Effector memory CD8-positive, alpha-beta T cell (primary cell): Measurements from ENCODE around the gene IFFO2.

Source experiments
- ATAC-seq: fragments of 150-1000 bp; cut with Tn5 transposase; replicated peaks from 2 replicates; pipeline ENCODE4 v1.10.0; 2021; ENCODE audit warnings: mild to moderate bottlenecking, moderate library complexity
- DNase-seq, 3 experiments: peaks; one replicate each; pipeline ENCODE4 v3.0.0; 2021
- H3K27ac Mint-ChIP-seq, 2 donors: one replicate each; pipeline ENCODE4 v1.8.0; 2022; ENCODE audit warnings: mild to moderate bottlenecking in 2 of 2, mixed read lengths in 2 of 2, moderate library complexity in 2 of 2
- H3K27me3 Mint-ChIP-seq, 2 donors: one replicate each; pipeline ENCODE4 v1.8.0; 2022; ENCODE audit warnings: mixed read lengths in 2 of 2
- H3K36me3 Mint-ChIP-seq: one replicate; pipeline ENCODE4 v1.8.0; 2022; ENCODE audit warnings: mild to moderate bottlenecking, moderate library complexity, mixed read lengths; ENCODE audit not compliant: insufficient read depth
- H3K4me1 Mint-ChIP-seq, 2 donors: one replicate each; pipeline ENCODE4 v1.8.0; 2022; ENCODE audit warnings: low read depth in 2 of 2, mixed read lengths in 2 of 2
- H3K4me3 Mint-ChIP-seq, 2 donors: one replicate each; pipeline ENCODE4 v1.8.0; 2022; ENCODE audit warnings: mild to moderate bottlenecking in 2 of 2, mixed read lengths in 2 of 2, moderate library complexity in 2 of 2
- H3K9me3 Mint-ChIP-seq, 2 donors: one replicate each; pipeline ENCODE4 v1.8.0; 2022; ENCODE audit warnings: mixed read lengths in 2 of 2

The IFFO2 gene

DNA sequence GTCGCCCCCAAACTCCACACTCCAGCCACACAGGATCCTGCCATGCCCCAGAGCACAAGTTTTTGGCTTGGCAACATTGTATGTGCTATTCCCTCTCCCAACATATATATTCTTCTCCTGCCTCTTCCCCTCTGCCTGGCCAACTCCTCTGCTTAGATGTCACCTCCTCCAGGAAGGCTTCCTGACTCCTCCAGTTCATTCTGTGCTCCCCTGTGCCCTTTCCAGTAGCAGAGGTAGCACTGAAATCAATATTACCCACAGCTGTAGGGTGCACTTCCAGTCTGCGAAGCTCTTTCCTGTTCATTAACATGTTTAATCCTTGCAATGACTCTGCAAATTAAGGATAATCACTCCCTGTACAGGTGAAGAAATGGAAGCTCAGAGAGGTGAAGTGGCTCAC, 75.3 kb downstream of the IFFO2 start:
- no peak overlapping the region for H3K4me3 Mint-ChIP-seq

DNA sequence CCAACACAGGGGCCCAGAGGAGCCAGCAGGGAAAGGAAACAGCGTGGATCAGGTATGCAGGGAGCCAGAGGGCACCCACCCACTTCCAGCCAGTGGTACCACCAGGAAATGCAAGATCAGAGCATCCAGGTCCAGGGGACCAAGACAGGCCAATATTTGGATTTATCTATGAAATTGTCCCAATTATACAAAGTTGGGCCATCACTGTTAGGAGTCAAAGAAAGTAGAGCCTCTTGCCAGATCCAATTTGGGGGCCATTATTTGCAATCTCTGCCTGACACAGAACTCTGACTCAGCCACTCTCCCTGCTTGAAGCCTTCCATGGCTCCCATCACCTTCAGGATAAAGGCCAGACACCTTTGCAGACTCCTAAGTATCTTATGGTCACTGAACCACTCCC, 75.9 kb downstream of the IFFO2 start:
- DNase-seq (no peak), ATAC-seq (no peak)
- Mint-ChIP-seq H3K27ac (no peak overlapping the region), H3K27me3 (no peaks in the 10 kb centered on the region), H3K4me3 (no peak overlapping the region), H3K4me1 (no peaks in the 10 kb centered on the region), H3K9me3 (no peaks in the 10 kb centered on the region), H3K36me3 (no peaks in the 10 kb centered on the region)

More for the DNA sequence above, 75.3 kb downstream of the IFFO2 start:
- Mint-ChIP-seq H3K27ac (no peak overlapping the region), H3K4me1 (no peaks in the 10 kb centered on the region), H3K36me3 (no peaks in the 10 kb centered on the region), H3K9me3 (no peaks in the 10 kb centered on the region), H3K27me3 (no peaks in the 10 kb centered on the region)
- DNase-seq (no peak), ATAC-seq (no peak)

GRCh38 chr1:18879791-18880309, 76.6 kb downstream of the IFFO2 start:
- Mint-ChIP-seq H3K4me3 (no peak overlapping the region), H3K9me3 (no peaks in the 10 kb centered on the region), H3K27me3 (no peaks in the 10 kb centered on the region), H3K36me3 (no peaks in the 10 kb centered on the region), H3K27ac (no peak overlapping the region), H3K4me1 (no peaks in the 10 kb centered on the region)
- ATAC-seq (no peak), DNase-seq (no peak)

DNA sequence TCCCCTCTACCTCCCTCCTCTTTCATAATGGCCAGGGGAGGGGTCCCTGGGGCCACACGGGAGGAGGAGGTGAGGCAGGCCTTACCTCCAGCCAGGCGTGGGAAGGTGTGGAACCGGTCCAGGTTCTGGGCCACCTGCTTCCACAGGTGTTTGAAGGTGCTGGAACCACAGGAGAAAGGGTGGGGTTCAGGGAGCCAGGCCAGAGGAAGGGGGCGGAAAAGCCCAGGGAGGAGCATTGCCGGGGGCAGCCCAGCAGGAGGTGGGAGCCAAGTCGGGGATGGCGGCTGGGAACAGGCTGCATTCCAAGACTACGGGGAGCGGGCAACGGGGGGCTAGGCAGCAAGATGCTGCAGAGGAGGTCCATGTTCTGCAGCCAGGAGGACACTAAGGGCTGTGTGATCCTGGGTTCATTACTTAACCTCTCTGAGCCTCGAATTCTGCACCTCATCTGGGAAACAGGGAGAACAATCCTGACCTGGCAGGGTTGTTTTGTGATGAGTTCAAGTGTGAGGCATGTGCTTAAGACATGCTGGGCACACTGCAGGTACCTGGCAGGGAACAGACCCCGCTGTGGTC, 77.2 kb downstream of the IFFO2 start:
- ATAC-seq (no peak), DNase-seq (no peak)
- Mint-ChIP-seq H3K27ac (no peak overlapping the region), H3K27me3 (no peaks in the 10 kb centered on the region), H3K4me1 (no peaks in the 10 kb centered on the region), H3K4me3 (no peak overlapping the region), H3K9me3 (no peaks in the 10 kb centered on the region), H3K36me3 (no peaks in the 10 kb centered on the region)

GRCh38 chr1:18878538-18879214, 77.8 kb downstream of the IFFO2 start:
- ATAC-seq (no peak), DNase-seq (no peak)
- no peak overlapping the region for H3K27ac Mint-ChIP-seq
- H3K36me3 Mint-ChIP-seq: no peaks in the 10 kb centered on the region
- no peaks in the 10 kb centered on the region for H3K4me1 Mint-ChIP-seq
- H3K27me3 Mint-ChIP-seq: no peaks in the 10 kb centered on the region
- no peaks in the 10 kb centered on the region for H3K9me3 Mint-ChIP-seq
- no peak overlapping the region for H3K4me3 Mint-ChIP-seq

GRCh38 chr1:18877282-18877681, 79.2 kb downstream of the IFFO2 start:
- DNase-seq: no peak
- Mint-ChIP-seq H3K36me3 (no peaks in the 10 kb centered on the region), H3K27ac (no peak overlapping the region), H3K4me1 (no peaks in the 10 kb centered on the region), H3K4me3 (no peak overlapping the region), H3K27me3 (no peaks in the 10 kb centered on the region), H3K9me3 (no peaks in the 10 kb centered on the region)
- ATAC-seq: no peak

DNA sequence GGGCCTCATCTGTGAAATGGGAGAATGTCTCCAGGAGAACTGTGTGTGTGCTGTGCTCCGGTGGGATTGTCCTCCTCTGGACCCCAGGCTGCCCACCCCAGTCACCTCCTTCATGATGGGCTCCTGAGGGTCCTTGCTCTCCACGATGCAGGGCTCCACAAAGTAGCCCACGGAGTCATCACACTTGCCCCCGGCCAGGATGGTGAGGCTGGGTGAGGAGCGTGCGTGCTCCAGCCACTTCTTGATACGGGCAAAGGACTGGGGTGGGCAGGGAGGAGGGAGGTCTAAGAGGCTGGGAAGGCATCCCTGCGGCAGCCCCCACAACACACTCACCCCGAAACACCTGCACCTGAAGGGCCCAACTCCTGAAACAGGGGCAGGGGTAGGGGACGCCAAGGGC, 80.3 kb downstream of the IFFO2 start:
- peak overlapping the region in 1 of 2 donors; percentile 29 for H3K27ac Mint-ChIP-seq

DNA sequence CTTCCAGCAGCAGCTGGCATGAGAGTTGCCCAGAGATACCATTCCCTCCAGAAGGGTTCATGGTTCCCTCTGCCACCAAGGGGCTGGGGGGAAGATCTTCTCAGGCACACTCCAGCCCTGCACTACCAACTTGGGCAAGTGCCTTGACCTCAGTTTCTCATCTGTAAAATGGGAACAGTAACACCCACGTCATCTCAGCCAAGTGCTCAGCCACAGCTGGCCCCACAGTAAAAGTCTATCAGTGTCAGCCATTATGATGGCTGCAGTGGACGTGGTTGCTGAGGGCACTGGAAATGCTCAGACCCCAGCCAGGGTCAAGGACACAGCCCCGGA, 80.7 kb downstream of the IFFO2 start:
- DNase-seq: no peak
- no peaks in the 10 kb centered on the region for H3K27me3 Mint-ChIP-seq
- H3K27ac Mint-ChIP-seq: peak overlapping the region in 1 of 2 donors; percentile 29
- no peaks in the 10 kb centered on the region for H3K9me3 Mint-ChIP-seq
- no peak for ATAC-seq
- H3K4me1 Mint-ChIP-seq: no peaks in the 10 kb centered on the region
- no peak overlapping the region for H3K4me3 Mint-ChIP-seq
- H3K36me3 Mint-ChIP-seq: peaks cover 4% of the 10 kb centered on the region

More for the DNA sequence above, 80.3 kb downstream of the IFFO2 start:
- no peaks in the 10 kb centered on the region for H3K27me3 Mint-ChIP-seq
- no peaks in the 10 kb centered on the region for H3K4me1 Mint-ChIP-seq
- H3K9me3 Mint-ChIP-seq: no peaks in the 10 kb centered on the region
- no peak for ATAC-seq
- peaks cover 1% of the 10 kb centered on the region for H3K36me3 Mint-ChIP-seq
- H3K4me3 Mint-ChIP-seq: no peak overlapping the region
- no peak for DNase-seq

DNA sequence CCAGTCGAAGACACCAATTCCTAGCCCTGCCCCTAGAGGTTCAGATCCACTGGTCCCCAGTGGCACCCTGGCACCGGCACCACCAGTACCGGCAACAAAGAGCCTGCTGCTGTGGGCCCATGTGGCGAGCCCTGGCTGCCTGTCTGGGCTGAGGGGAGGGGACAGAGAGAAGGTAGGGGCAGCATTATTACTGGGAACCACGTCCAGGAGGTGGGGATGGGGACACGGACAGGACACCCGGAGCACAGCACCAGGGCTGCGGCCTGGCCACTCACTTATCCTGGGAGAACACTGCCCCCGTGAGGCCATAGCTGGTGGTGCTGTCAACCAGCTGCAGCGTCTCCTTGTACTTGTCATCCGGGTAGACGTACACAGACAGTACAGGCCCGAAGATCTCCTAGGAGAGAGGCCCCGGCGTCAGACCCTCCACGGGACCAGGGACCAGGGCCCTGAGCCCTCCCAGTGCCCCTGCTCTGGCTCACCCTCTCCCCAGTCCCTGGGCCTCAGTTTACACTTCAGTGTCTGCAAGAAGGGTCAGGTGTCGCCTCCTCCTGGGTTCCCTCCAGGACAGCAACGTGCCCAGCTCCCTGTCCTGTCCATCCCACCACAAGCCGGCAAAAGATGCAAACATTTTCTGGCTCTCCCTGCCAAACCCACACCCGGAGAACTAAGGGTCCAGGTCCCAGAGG, 81.2 kb downstream of the IFFO2 start:
- no peaks in the 10 kb centered on the region for H3K9me3 Mint-ChIP-seq
- H3K4me3 Mint-ChIP-seq: no peak overlapping the region
- DNase-seq (peak; percentile 30 to 64 (median 46)), ATAC-seq (peak; percentile 56)
- peak overlapping the region in 1 of 2 donors; percentile 29 for H3K27ac Mint-ChIP-seq
- no peaks in the 10 kb centered on the region for H3K4me1 Mint-ChIP-seq
- peaks cover 0 to under 1% of the 10 kb centered on the region in 2 donors for H3K27me3 Mint-ChIP-seq
- peaks cover 4% of the 10 kb centered on the region for H3K36me3 Mint-ChIP-seq

DNA sequence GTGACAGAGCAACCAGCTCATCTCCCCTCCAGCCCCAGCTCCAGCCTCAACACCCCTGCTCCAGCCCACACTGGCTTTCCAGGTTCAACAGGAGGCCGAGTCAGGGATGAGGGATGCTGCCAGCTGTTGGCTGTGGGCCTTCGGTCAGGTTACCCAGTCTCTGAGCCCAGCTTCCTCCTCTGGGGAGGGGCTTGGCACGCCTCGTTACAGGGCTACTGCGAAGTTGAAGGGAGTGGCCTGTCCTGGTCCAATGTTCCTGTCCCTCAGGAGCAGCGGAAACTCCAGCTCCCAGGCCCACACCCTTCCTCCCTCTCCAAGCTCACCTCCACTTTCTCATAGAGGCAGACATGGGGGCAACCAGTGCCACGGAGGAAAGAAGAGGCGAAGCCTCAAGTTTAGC, 81.9 kb downstream of the IFFO2 start:
- Mint-ChIP-seq H3K36me3 (peaks cover 4% of the 10 kb centered on the region), H3K4me1 (no peaks in the 10 kb centered on the region), H3K27ac (no peak overlapping the region), H3K27me3 (peaks cover 0 to 7% of the 10 kb centered on the region in 2 donors), H3K9me3 (no peaks in the 10 kb centered on the region), H3K4me3 (no peak overlapping the region)
- DNase-seq: no peak
- no peak for ATAC-seq

DNA sequence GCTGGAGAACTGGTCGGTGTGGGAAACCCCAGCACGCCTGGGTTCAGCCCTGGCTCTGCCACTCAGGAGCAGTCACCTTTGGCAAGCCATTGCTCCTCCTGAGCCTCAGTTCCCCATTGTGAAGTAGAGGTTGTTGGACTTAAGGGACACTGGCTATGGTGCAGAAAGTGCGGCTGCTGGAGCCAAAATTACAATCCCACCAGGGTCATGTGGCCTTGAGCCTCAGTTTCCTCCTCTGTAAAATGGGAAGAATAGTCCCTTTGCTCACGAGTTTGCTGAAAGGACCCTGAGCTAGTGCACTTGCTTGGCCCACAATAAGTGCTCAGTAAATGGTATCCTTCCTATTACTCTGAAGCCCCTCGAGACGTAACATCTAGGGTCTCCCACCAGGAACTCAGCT, 82.4 kb downstream of the IFFO2 start:
- no peak overlapping the region for H3K27ac Mint-ChIP-seq
- DNase-seq: no peak
- H3K36me3 Mint-ChIP-seq: peaks cover 4% of the 10 kb centered on the region
- no peak overlapping the region for H3K4me3 Mint-ChIP-seq
- ATAC-seq: no peak
- peaks cover 0 to 13% of the 10 kb centered on the region in 2 donors for H3K27me3 Mint-ChIP-seq
- H3K9me3 Mint-ChIP-seq: no peaks in the 10 kb centered on the region
- H3K4me1 Mint-ChIP-seq: no peaks in the 10 kb centered on the region

GRCh38 chr1:18872071-18872611, 84.3 kb downstream of the IFFO2 start:
- DNase-seq: no peak
- Mint-ChIP-seq H3K4me1 (no peaks in the 10 kb centered on the region), H3K9me3 (no peaks in the 10 kb centered on the region), H3K4me3 (no peak overlapping the region), H3K27ac (no peak overlapping the region), H3K36me3 (peaks cover 4% of the 10 kb centered on the region), H3K27me3 (peaks cover 6 to 29% of the 10 kb centered on the region in 2 donors)
- ATAC-seq: no peak

DNA sequence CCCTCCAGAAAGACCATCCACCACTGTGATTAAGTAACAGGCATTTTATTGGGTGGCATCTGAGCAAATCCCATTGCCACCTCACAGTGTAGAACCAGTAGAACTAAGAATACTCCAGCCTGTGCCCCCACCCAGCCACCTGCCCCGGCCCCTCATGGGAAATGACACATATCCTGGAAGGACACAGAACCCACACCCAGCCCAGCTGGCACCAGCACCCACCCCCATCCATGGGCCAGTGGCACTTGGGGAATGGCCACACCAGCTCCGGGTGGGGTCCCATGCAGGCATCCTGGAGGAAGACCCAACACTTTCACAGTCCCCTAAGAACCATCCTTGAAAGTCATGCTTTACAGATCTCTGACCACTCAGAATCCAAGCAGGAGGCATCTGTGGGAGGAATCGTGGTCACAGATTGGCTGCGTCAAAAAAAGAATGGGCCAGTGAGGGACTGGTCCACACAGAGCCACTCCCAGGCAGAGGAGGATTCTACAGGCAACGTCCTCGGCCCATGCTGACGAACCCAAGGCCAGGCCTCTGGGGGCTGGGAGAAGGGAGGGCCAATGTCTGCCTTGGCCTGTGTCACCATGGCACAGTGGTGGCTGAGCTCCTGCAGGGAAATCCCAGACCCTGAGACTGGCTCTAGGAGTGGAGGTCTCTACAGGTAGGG, 84.9 kb downstream of the IFFO2 start:
- H3K36me3 Mint-ChIP-seq: peaks cover 4% of the 10 kb centered on the region
- H3K27ac Mint-ChIP-seq: no peak overlapping the region
- ATAC-seq: no peak
- H3K9me3 Mint-ChIP-seq: no peaks in the 10 kb centered on the region
- peaks cover 10 to 35% of the 10 kb centered on the region in 2 donors for H3K27me3 Mint-ChIP-seq
- H3K4me1 Mint-ChIP-seq: no peaks in the 10 kb centered on the region
- DNase-seq: no peak
- no peak overlapping the region for H3K4me3 Mint-ChIP-seq
